ENCODE data around the gene MYZAP.

GRCh38 chr15:57646087-57646486 is 54.4 kb downstream of the MYZAP start:
- TF ChIP-seq EZH2 (IDR thresholded peaks at IDR 0.05; ENCODE audit: borderline replicate concordance, control insufficient read depth, low read depth, low read length) (no peak), RFX5 (IDR thresholded peaks at IDR 0.05; ENCODE audit: low read depth, low read length) (no peak), CTCF (IDR thresholded peaks at IDR 0.05 in 2 of 3, conservative IDR thresholded peaks at IDR 0.05 in 1 of 3; ENCODE audit: control insufficient read depth in 2 of 3, extremely low read depth in 1 of 3, insufficient read depth in 1 of 3, low read depth in 3 of 3, low read length in 3 of 3) (no peak), CHD1 (IDR thresholded peaks at IDR 0.05; ENCODE audit: low read depth, low read length) (no peak), MAX (IDR thresholded peaks at IDR 0.05; ENCODE audit: low read depth, low read length) (no peak)

All from GM12878 (cell line).